Amygdala (tissue), 56 donors: ENCODE results near the gene WWP2.
"Not testable (repeated sequence)": the region's sequence is repeated elsewhere in the genome, so short reads cannot be mapped to it uniquely, and the experiment has no call there.

ENCODE experiments used
- DNase-seq, 56 donors: peaks; one replicate each; lab custom pipeline; 2025; lab: John Stamatoyannopoulos, UW

Gene WWP2

GRCh38 chr16:69744363-69745231 lies 17.5 kb upstream of the WWP2 start:
- DNase-seq = no peak

- DNase-seq = no peak
Measured at GRCh38 chr16:69745232-69745612, 16.9 kb upstream of the WWP2 start.

- DNase-seq = no peak
Measured at GRCh38 chr16:69745959-69746358, 16.2 kb upstream of the WWP2 start.

- DNase-seq = no peak
Measured at GRCh38 chr16:69747115-69747514, 15.0 kb upstream of the WWP2 start.

GRCh38 chr16:69748694-69749345 lies 13.3 kb upstream of the WWP2 start:
- no peak for DNase-seq

- DNase-seq = no peak
Measured at GRCh38 chr16:69754143-69754468, 8.0 kb upstream of the WWP2 start.

- peak; percentile 75 to 99 (median 92) for DNase-seq
Measured at GRCh38 chr16:69754469-69755310, 7.4 kb upstream of the WWP2 start, which contains the start of gene NOB1. TSS of gene NOB1 (minus strand) at chr16:69754926. CDS start at chr16:69754910, 16 bp downstream.

GRCh38 chr16:69756705-69757104 lies 5.4 kb upstream of the WWP2 start:
- no peak for DNase-seq

GRCh38 chr16:69757375-69757774 lies 4.8 kb upstream of the WWP2 start:
- DNase-seq = not testable (repeated sequence)

GRCh38 chr16:69762814-69763598 lies 874 bp downstream of the WWP2 start:
- no peak for DNase-seq

GRCh38 chr16:69763599-69763942 lies 1.4 kb downstream of the WWP2 start:
- DNase-seq = no peak

GRCh38 chr16:69767459-69768229 lies 5.5 kb downstream of the WWP2 start:
- DNase-seq = no peak

- DNase-seq = no peak
Measured at GRCh38 chr16:69768666-69769065, 6.5 kb downstream of the WWP2 start.

- no peak for DNase-seq
Measured at GRCh38 chr16:69769404-69769803, 7.3 kb downstream of the WWP2 start.

GRCh38 chr16:69771651-69771967 lies 9.5 kb downstream of the WWP2 start:
- no peak for DNase-seq

GRCh38 chr16:69773260-69773947 lies 11.3 kb downstream of the WWP2 start:
- no peak for DNase-seq

GRCh38 chr16:69775563-69775962 lies 13.4 kb downstream of the WWP2 start:
- DNase-seq = no peak

GRCh38 chr16:69779724-69780123 lies 17.6 kb downstream of the WWP2 start:
- no peak for DNase-seq

- DNase-seq = no peak
Measured at GRCh38 chr16:69781118-69781517, 19.0 kb downstream of the WWP2 start.
